OCI-LY1 (cell line): ENCODE data around the gene TRIP12.

Source experiments
- H2AFZ ChIP-seq: fragments of 200-600 bp; sonication (generic), shearing (Covaris generic); 2 replicates; pipeline ENCODE4 v1.6.0; 2014; ENCODE audit warnings: antibody characterized with exemption, mild to moderate bottlenecking, low read length
- H3F3A ChIP-seq: fragments of 200-600 bp; sonication (generic), shearing (Covaris generic); 2 replicates; pipeline ENCODE4 v1.6.0; 2014; ENCODE audit warnings: mild to moderate bottlenecking, antibody characterized with exemption, low read length, moderate library complexity; ENCODE audit not compliant: insufficient read depth
- H3K27ac ChIP-seq: fragments of 200-600 bp; sonication (generic); 2 replicates; pipeline ENCODE4 v1.5.1; 2014; ENCODE audit warnings: low read length, mixed run types, mild to moderate bottlenecking, low read depth; ENCODE audit not compliant: poor library complexity, severe bottlenecking
- H3K27me3 ChIP-seq: fragments of 200-600 bp; sonication (generic); 2 replicates; pipeline ENCODE4 v1.6.0; 2014; ENCODE audit warnings: antibody characterized with exemption, mild to moderate bottlenecking, low read length, moderate library complexity; ENCODE audit not compliant: insufficient read depth
- H3K36me3 ChIP-seq: fragments of 200-600 bp; sonication (generic); 2 replicates; pipeline ENCODE4 v1.6.1; 2014; ENCODE audit warnings: mild to moderate bottlenecking, antibody characterized with exemption, low read length, moderate library complexity, mixed read lengths; ENCODE audit not compliant: insufficient read depth
- H3K4me1 ChIP-seq: fragments of 200-600 bp; sonication (generic); 2 replicates; pipeline ENCODE4 v1.5.1; 2014; ENCODE audit warnings: mild to moderate bottlenecking, low read length, moderate library complexity; ENCODE audit not compliant: insufficient read depth, severe bottlenecking
- H3K4me2 ChIP-seq: fragments of 200-600 bp; sonication (generic), shearing (Covaris generic); 2 replicates; pipeline ENCODE4 v1.6.1; 2014; ENCODE audit warnings: low read length
- H3K4me3 ChIP-seq: fragments of 200-600 bp; sonication (generic); 2 replicates; pipeline ENCODE4 v1.5.1; 2014; ENCODE audit warnings: low read length, low read depth, mild to moderate bottlenecking, mixed read lengths; ENCODE audit not compliant: poor library complexity, severe bottlenecking
- H3K79me2 ChIP-seq: fragments of 200-600 bp; shearing (Covaris generic); 2 replicates; pipeline ENCODE4 v1.6.1; 2016; ENCODE audit warnings: mixed run types, low read length, mixed read lengths; ENCODE audit not compliant: insufficient read depth
- H3K9ac ChIP-seq: fragments of 200-600 bp; sonication (generic), shearing (Covaris generic); 2 replicates; pipeline ENCODE4 v1.6.1; 2014; ENCODE audit warnings: mild to moderate bottlenecking, low read length, mixed read lengths
- H3K9me2 ChIP-seq: fragments of 200-600 bp; sonication (generic), shearing (Covaris generic); 2 replicates; pipeline ENCODE4 v1.6.1; 2014; ENCODE audit warnings: low read depth, mild to moderate bottlenecking, low read length, mixed read lengths
- H3K9me3 ChIP-seq: fragments of 200-600 bp; shearing (Covaris generic); 2 replicates; pipeline ENCODE4 v1.6.1; 2014; ENCODE audit warnings: low read length, mixed read lengths
- H4K20me1 ChIP-seq: fragments of 200-600 bp; sonication (generic), shearing (Covaris generic); 2 replicates; pipeline ENCODE4 v1.6.0; 2016; ENCODE audit warnings: mild to moderate bottlenecking, low read length; ENCODE audit not compliant: insufficient read depth
- EZH2 ChIP-seq: fragments of 200-600 bp; sonication (generic), shearing (Covaris generic); IDR thresholded peaks from 2 replicates; pipeline ENCODE4 v1.8.0; 2017; ENCODE audit warnings: borderline replicate concordance, mixed run types, mild to moderate bottlenecking, antibody characterized with exemption, low read length, moderate library complexity, mixed read lengths
- TF ChIP-seq, protein P1 (sequence below): fragments of 200-600 bp; sonication (generic), shearing (Covaris generic); IDR thresholded peaks from 2 replicates; pipeline ENCODE4 v1.5.1; 2017; ENCODE audit warnings: mild to moderate bottlenecking, antibody characterized with exemption, low read length, moderate library complexity, mixed read lengths

TRIP12 gene

DNA sequence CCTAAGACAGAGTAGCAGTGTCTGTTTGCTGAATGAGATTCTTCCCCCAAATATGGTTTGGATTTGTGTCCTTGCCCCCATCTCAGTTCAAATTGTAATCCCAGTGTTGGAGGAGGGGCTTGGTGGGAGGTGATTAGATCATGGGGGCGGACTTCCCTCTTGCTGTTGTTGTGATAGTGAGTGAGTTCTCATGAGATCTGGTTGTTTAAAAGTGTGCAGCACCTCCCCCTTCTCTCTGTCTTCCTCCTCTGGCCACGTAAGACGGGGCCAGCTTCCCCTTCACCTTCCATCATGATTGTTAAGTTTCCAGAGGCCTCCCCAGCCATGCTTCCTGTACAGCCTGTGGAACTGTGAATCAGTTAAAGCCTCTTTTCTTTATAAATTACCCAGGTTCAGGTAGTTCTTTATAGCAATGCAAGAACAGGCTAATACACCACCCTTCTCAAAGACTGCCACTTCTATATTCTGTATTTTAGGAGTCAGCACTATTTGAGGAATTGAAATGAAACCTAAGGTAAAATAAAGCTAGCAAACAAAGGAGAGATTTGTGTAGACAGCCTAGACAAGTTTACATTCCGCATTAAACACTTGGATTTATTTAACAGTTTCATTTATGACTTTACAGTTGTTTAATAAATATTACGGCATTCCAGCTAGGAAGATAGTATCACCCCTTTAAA lies 22.1 kb upstream of the TRIP12 start:
- H3K4me2 ChIP-seq = no peak overlapping the region

DNA sequence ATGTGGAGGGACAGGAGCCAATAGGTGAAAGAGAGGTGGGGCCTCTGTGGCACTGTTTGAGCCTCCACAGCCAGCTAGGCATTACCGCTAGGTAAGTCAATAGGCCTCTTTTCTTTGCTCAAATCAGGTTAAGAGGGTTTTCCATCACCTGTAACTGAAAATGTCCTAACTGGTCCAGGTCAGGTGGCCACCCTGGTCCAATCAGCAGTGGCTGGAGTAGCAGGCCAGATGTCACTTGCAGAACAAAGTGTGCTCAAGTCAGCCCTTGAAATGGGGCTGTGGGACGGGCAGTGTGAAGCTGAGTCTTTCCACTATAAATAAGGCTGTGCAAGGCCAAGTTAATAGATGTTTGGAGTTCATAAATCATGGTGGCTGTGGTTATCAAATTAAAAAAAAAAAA lies 21.4 kb upstream of the TRIP12 start:
- Histone ChIP-seq H3K36me3 (no peaks in the 10 kb centered on the region), H3K27ac (no peak overlapping the region)

More for the DNA sequence above, 22.1 kb upstream of the TRIP12 start:
- H2AFZ ChIP-seq = no peak overlapping the region
- no peaks in the 10 kb centered on the region for H3K9me3 ChIP-seq
- TF ChIP-seq EZH2 = no peak
- TF ChIP-seq, protein P1, sequence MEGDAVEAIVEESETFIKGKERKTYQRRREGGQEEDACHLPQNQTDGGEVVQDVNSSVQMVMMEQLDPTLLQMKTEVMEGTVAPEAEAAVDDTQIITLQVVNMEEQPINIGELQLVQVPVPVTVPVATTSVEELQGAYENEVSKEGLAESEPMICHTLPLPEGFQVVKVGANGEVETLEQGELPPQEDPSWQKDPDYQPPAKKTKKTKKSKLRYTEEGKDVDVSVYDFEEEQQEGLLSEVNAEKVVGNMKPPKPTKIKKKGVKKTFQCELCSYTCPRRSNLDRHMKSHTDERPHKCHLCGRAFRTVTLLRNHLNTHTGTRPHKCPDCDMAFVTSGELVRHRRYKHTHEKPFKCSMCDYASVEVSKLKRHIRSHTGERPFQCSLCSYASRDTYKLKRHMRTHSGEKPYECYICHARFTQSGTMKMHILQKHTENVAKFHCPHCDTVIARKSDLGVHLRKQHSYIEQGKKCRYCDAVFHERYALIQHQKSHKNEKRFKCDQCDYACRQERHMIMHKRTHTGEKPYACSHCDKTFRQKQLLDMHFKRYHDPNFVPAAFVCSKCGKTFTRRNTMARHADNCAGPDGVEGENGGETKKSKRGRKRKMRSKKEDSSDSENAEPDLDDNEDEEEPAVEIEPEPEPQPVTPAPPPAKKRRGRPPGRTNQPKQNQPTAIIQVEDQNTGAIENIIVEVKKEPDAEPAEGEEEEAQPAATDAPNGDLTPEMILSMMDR = no peak
- H3K36me3 ChIP-seq = no peaks in the 10 kb centered on the region
- no peak overlapping the region for H3K4me3 ChIP-seq
- no peaks in the 10 kb centered on the region for H3F3A ChIP-seq
- no peaks in the 10 kb centered on the region for H3K4me1 ChIP-seq
- no peak overlapping the region for H3K9ac ChIP-seq
- H3K27me3 ChIP-seq = no peaks in the 10 kb centered on the region
- H3K9me2 ChIP-seq = no peaks in the 10 kb centered on the region
- no peaks in the 10 kb centered on the region for H3K79me2 ChIP-seq
- no peak overlapping the region for H3K27ac ChIP-seq
- H4K20me1 ChIP-seq = no peaks in the 10 kb centered on the region

DNA sequence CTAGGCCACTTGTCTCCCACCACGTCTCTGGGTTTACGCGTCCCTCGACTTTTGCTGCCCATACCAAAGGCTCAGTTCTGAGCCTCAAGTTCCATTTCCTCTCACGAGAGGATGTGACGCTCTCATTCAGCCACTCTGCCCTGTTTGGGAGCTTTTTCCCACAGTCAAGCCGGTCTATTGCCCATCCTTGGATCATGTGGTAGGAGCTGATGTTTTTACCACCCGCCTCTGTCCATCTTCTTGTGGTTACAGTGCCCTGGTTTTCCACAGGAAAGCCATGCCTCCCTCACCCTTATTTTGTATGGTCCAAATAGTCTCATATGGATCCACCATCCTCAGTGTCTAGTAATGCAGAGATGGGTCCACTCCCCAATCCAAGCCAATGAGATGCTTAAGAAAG lies 20.9 kb upstream of the TRIP12 start:
- Histone ChIP-seq H2AFZ (no peak overlapping the region), H3K4me1 (no peaks in the 10 kb centered on the region), H3K9me3 (no peaks in the 10 kb centered on the region), H3K27ac (no peak overlapping the region), H3F3A (no peaks in the 10 kb centered on the region), H3K4me3 (no peak overlapping the region), H4K20me1 (no peaks in the 10 kb centered on the region), H3K27me3 (no peaks in the 10 kb centered on the region), H3K36me3 (no peaks in the 10 kb centered on the region), H3K79me2 (no peaks in the 10 kb centered on the region), H3K4me2 (no peak overlapping the region), H3K9ac (no peak overlapping the region), H3K9me2 (no peaks in the 10 kb centered on the region)
- TF ChIP-seq, protein P1 = no peak
- TF ChIP-seq EZH2 = no peak

More for the DNA sequence above, 21.4 kb upstream of the TRIP12 start:
- no peak overlapping the region for H2AFZ ChIP-seq
- H3K4me3 ChIP-seq = no peak overlapping the region
- H3K9me2 ChIP-seq = no peaks in the 10 kb centered on the region
- H3F3A ChIP-seq = no peaks in the 10 kb centered on the region
- no peak overlapping the region for H3K9ac ChIP-seq
- H3K79me2 ChIP-seq = no peaks in the 10 kb centered on the region
- H3K4me2 ChIP-seq = no peak overlapping the region
- H3K4me1 ChIP-seq = no peaks in the 10 kb centered on the region
- no peaks in the 10 kb centered on the region for H3K27me3 ChIP-seq
- H3K9me3 ChIP-seq = no peaks in the 10 kb centered on the region
- H4K20me1 ChIP-seq = no peaks in the 10 kb centered on the region
- TF ChIP-seq EZH2 = no peak
- TF ChIP-seq, protein P1 = no peak
